ENCODE results near the gene TMED6. TPM values are rescaled to one million over a fixed set of nuclear protein-coding genes. Genes with fewer than 3 reads are reported as not detected.

TMED6 gene
- total and polyA plus RNA-seq, 7 experiments from 2014 or later: 0.21 to 6.3 (median 2.4) TPM; not detected in 1

- H3K27ac ChIP-seq (ENCODE audit: low read depth, low read length): no peak overlapping the region
- H3K9me3 Mint-ChIP-seq: no peaks in the 10 kb centered on the region
- H3K9me3 ChIP-seq (ENCODE audit: control insufficient read depth in 2 of 3, low read length in 3 of 3): no peaks in the 10 kb centered on the region
- H3K27me3 Mint-ChIP-seq: peaks cover 0 to 11% (median 0%) of the 10 kb centered on the region in 5 donors
- H3K36me3 ChIP-seq (ENCODE audit: control insufficient read depth in 2 of 3, insufficient read depth in 3 of 3, low read length in 3 of 3): no peaks in the 10 kb centered on the region
- no peaks in the 10 kb centered on the region for H3K27me3 ChIP-seq (ENCODE audit: control insufficient read depth in 2 of 2, insufficient read depth in 2 of 2, low read length in 2 of 2)
- H3K4me3 ChIP-seq (ENCODE audit: low read length): no peak overlapping the region
- DNase-seq (no peak), ATAC-seq (no peak)
- intact Hi-C loops (cut with micrococcal nuclease): no loop called here
- ChIA-PET CTCF (interaction anchor here (0.8 to 1.2 kb wide), 3 partner anchors 203 to 360 kb away, joined by 3 read pairs; partner anchors contain the start of gene NOB1), POLR2A (interaction anchor here (1.3 kb wide), 1 partner anchor 8 kb away, joined by 3 read pairs; the partner anchor contains the start of gene TERF2)
- H3K4me1 Mint-ChIP-seq: peaks cover 0 to 17% (median 5%) of the 10 kb centered on the region in 7 donors
- H3K4me1 ChIP-seq (ENCODE audit: control insufficient read depth in 2 of 2, insufficient read depth in 2 of 2, low read length in 2 of 2): peaks cover 0 to 3% of the 10 kb centered on the region in 2 donors
- H3K27ac Mint-ChIP-seq: no peak overlapping the region
- H3K4me3 Mint-ChIP-seq: no peak overlapping the region
- no peaks in the 10 kb centered on the region for H3K36me3 Mint-ChIP-seq
Observed at GRCh38 chr16:69393898-69394849, 42.6 kb upstream of the TMED6 start.

- intact Hi-C loops (cut with micrococcal nuclease): loop anchor here (1.0 to 5.0 kb wide), 10 partner anchors 10 to 1579 kb away; partner anchors contain the start of genes NOB1 (in 2 of the 2), CHTF8 (in 1 of the 2), COG4 (in 1 of the 2) and COG8 (in 1 of the 2)
- DNase-seq (no peak), ATAC-seq (no peak)
- peaks cover 10 to 27% of the 10 kb centered on the region in 2 donors for H3K4me1 ChIP-seq (ENCODE audit: control insufficient read depth in 2 of 2, insufficient read depth in 2 of 2, low read length in 2 of 2)
- ChIA-PET POLR2A (interaction anchor here (0.6 to 4.6 kb wide), 3 partner anchors 8 to 232 kb away, joined by 3 to 14 read pairs (median 3); no protein-coding TSS in a partner anchor), CTCF (no interaction called here)
- Mint-ChIP-seq H3K27me3 (no peaks in the 10 kb centered on the region), H3K27ac (peak overlapping the region in 6 of 9 donors; percentile 90 to 99 (median 95)), H3K4me3 (peak overlapping the region in 8 of 10 donors; percentile 86 to 96 (median 92)), H3K4me1 (peaks cover 22 to 37% (median 35%) of the 10 kb centered on the region in 7 donors), H3K36me3 (peaks cover 4 to 22% (median 12%) of the 10 kb centered on the region in 5 donors), H3K9me3 (peaks cover 0 to 2% (median 0%) of the 10 kb centered on the region in 11 donors)
- H3K27me3 ChIP-seq (ENCODE audit: control insufficient read depth in 2 of 2, insufficient read depth in 2 of 2, low read length in 2 of 2): no peaks in the 10 kb centered on the region
- no peak overlapping the region for H3K4me3 ChIP-seq (ENCODE audit: low read length)
- no peaks in the 10 kb centered on the region for H3K9me3 ChIP-seq (ENCODE audit: control insufficient read depth in 2 of 3, low read length in 3 of 3)
- peaks cover 0 to 24% (median 4%) of the 10 kb centered on the region in 3 experiments for H3K36me3 ChIP-seq (ENCODE audit: control insufficient read depth in 2 of 3, insufficient read depth in 3 of 3, low read length in 3 of 3)
- H3K27ac ChIP-seq (ENCODE audit: low read depth, low read length): peak overlapping the region; percentile 95
Observed at GRCh38 chr16:69386596-69386995, 35.0 kb upstream of the TMED6 start.

GRCh38 chr16:69384974-69385373, 33.4 kb upstream of the TMED6 start:
- H3K27ac Mint-ChIP-seq: peak overlapping the region; percentile 92 to 99 (median 95)
- H3K4me1 ChIP-seq (ENCODE audit: control insufficient read depth in 2 of 2, insufficient read depth in 2 of 2, low read length in 2 of 2): peaks cover 10 to 27% of the 10 kb centered on the region in 2 donors
- H3K4me3 ChIP-seq (ENCODE audit: low read length): peak overlapping the region; percentile 83
- H3K9me3 ChIP-seq (ENCODE audit: control insufficient read depth in 2 of 3, low read length in 3 of 3): no peaks in the 10 kb centered on the region
- DNase-seq: no peak
- H3K4me3 Mint-ChIP-seq: peak overlapping the region; percentile 85 to 94 (median 92)
- intact Hi-C loops (cut with micrococcal nuclease): loop anchor here (1.0 to 5.0 kb wide), 12 partner anchors 39 to 1578 kb away; partner anchors contain the start of genes CHTF8 (in 2 of the 2), CYB5B (in 2 of the 2), UTP4 (in 2 of the 2) and COG4 (in 1 of the 2)
- H3K9me3 Mint-ChIP-seq: peaks cover 0 to 2% (median 0%) of the 10 kb centered on the region in 11 donors
- ChIA-PET CTCF (interaction anchor here (0.9 kb wide), 1 partner anchor 12 kb away, joined by 3 read pairs; no protein-coding TSS in a partner anchor), POLR2A (interaction anchor here (0.6 to 4.6 kb wide), 5 partner anchors 30 to 55 kb away, joined by 3 to 14 read pairs (median 4); partner anchors contain the start of genes NIP7 and PDF)
- H3K4me1 Mint-ChIP-seq: peaks cover 22 to 38% (median 35%) of the 10 kb centered on the region in 7 donors
- H3K27me3 ChIP-seq (ENCODE audit: control insufficient read depth in 2 of 2, insufficient read depth in 2 of 2, low read length in 2 of 2): no peaks in the 10 kb centered on the region
- H3K27me3 Mint-ChIP-seq: no peaks in the 10 kb centered on the region
- H3K36me3 Mint-ChIP-seq: peaks cover 4 to 22% (median 12%) of the 10 kb centered on the region in 5 donors
- H3K36me3 ChIP-seq (ENCODE audit: control insufficient read depth in 2 of 3, insufficient read depth in 3 of 3, low read length in 3 of 3): peaks cover 0 to 30% (median 4%) of the 10 kb centered on the region in 3 experiments
- no peak for ATAC-seq
- peak overlapping the region; percentile 95 for H3K27ac ChIP-seq (ENCODE audit: low read depth, low read length)

GRCh38 chr16:69382421-69382820, 30.8 kb upstream of the TMED6 start:
- Histone ChIP-seq H3K36me3 (ENCODE audit: control insufficient read depth in 2 of 3, insufficient read depth in 3 of 3, low read length in 3 of 3) (peaks cover 0 to 44% (median 4%) of the 10 kb centered on the region in 3 experiments), H3K27ac (ENCODE audit: low read depth, low read length) (no peak overlapping the region), H3K9me3 (ENCODE audit: control insufficient read depth in 2 of 3, low read length in 3 of 3) (no peaks in the 10 kb centered on the region), H3K4me3 (ENCODE audit: low read length) (no peak overlapping the region), H3K27me3 (ENCODE audit: control insufficient read depth in 2 of 2, insufficient read depth in 2 of 2, low read length in 2 of 2) (no peaks in the 10 kb centered on the region), H3K4me1 (ENCODE audit: control insufficient read depth in 2 of 2, insufficient read depth in 2 of 2, low read length in 2 of 2) (peaks cover 10 to 27% of the 10 kb centered on the region in 2 donors)
- intact Hi-C loops (cut with micrococcal nuclease): no loop called here
- Mint-ChIP-seq H3K9me3 (peaks cover 0 to 2% (median 0%) of the 10 kb centered on the region in 11 donors), H3K27ac (peak overlapping the region in 6 of 9 donors; percentile 12 to 78 (median 34)), H3K27me3 (no peaks in the 10 kb centered on the region), H3K4me1 (peaks cover 22 to 59% (median 48%) of the 10 kb centered on the region in 7 donors), H3K4me3 (peak overlapping the region in 1 of 10 donors; percentile 18), H3K36me3 (peaks cover 4 to 30% (median 19%) of the 10 kb centered on the region in 5 donors)
- DNase-seq (no peak), ATAC-seq (no peak)
- POLR2A ChIA-PET: interaction anchor here (1.0 kb wide), 1 partner anchor 61 kb away, joined by 4 read pairs; no protein-coding TSS in a partner anchor
- CTCF ChIA-PET: no interaction called here

- no peaks in the 10 kb centered on the region for H3K9me3 ChIP-seq (ENCODE audit: control insufficient read depth in 2 of 3, low read length in 3 of 3)
- H3K36me3 Mint-ChIP-seq: peaks cover 4 to 34% (median 19%) of the 10 kb centered on the region in 5 donors
- H3K27me3 Mint-ChIP-seq: no peaks in the 10 kb centered on the region
- no peaks in the 10 kb centered on the region for H3K27me3 ChIP-seq (ENCODE audit: control insufficient read depth in 2 of 2, insufficient read depth in 2 of 2, low read length in 2 of 2)
- no peak overlapping the region for H3K27ac Mint-ChIP-seq
- CTCF ChIA-PET: no interaction called here
- peaks cover 22 to 59% (median 48%) of the 10 kb centered on the region in 7 donors for H3K4me1 Mint-ChIP-seq
- intact Hi-C loops (cut with micrococcal nuclease): no loop called here
- H3K4me3 ChIP-seq (ENCODE audit: low read length): no peak overlapping the region
- H3K4me3 Mint-ChIP-seq: no peak overlapping the region
- H3K4me1 ChIP-seq (ENCODE audit: control insufficient read depth in 2 of 2, insufficient read depth in 2 of 2, low read length in 2 of 2): peaks cover 10 to 20% of the 10 kb centered on the region in 2 donors
- H3K36me3 ChIP-seq (ENCODE audit: control insufficient read depth in 2 of 3, insufficient read depth in 3 of 3, low read length in 3 of 3): peaks cover 0 to 44% (median 4%) of the 10 kb centered on the region in 3 experiments
- POLR2A ChIA-PET: interaction anchor here (0.6 to 1.7 kb wide), 4 partner anchors 15 to 1082 kb away, joined by 3 to 4 read pairs (median 3); no protein-coding TSS in a partner anchor
- peaks cover 0 to 2% (median 0%) of the 10 kb centered on the region in 11 donors for H3K9me3 Mint-ChIP-seq
- ATAC-seq (no peak), DNase-seq (no peak)
- H3K27ac ChIP-seq (ENCODE audit: low read depth, low read length): no peak overlapping the region
Observed at GRCh38 chr16:69381231-69381630, 29.6 kb upstream of the TMED6 start.

- Mint-ChIP-seq H3K36me3 (peaks cover under 1 to 31% (median 19%) of the 10 kb centered on the region in 5 donors), H3K27ac (peak overlapping the region in 7 of 9 donors; percentile 4 to 78 (median 41))
- CTCF ChIA-PET: interaction anchor here (0.6 kb wide), 1 partner anchor 9 kb away, joined by 3 read pairs; no protein-coding TSS in a partner anchor
Observed at GRCh38 chr16:69378760-69379159, 27.2 kb upstream of the TMED6 start.

More at GRCh38 chr16:69378760-69379159, 27.2 kb upstream of the TMED6 start:
- no peak overlapping the region for H3K4me3 Mint-ChIP-seq
- DNase-seq (no peak), ATAC-seq (no peak)
- no peaks in the 10 kb centered on the region for H3K27me3 Mint-ChIP-seq
- intact Hi-C loops (cut with micrococcal nuclease): no loop called here
- POLR2A ChIA-PET: interaction anchor here (1.0 to 1.8 kb wide), 2 partner anchors 40 to 53 kb away, joined by 3 to 5 read pairs; no protein-coding TSS in a partner anchor
- Histone ChIP-seq H3K27ac (ENCODE audit: low read depth, low read length) (peak overlapping the region; percentile 17), H3K4me3 (ENCODE audit: low read length) (no peak overlapping the region), H3K27me3 (ENCODE audit: control insufficient read depth in 2 of 2, insufficient read depth in 2 of 2, low read length in 2 of 2) (no peaks in the 10 kb centered on the region), H3K4me1 (ENCODE audit: control insufficient read depth in 2 of 2, insufficient read depth in 2 of 2, low read length in 2 of 2) (peaks cover 0 to 6% of the 10 kb centered on the region in 2 donors), H3K9me3 (ENCODE audit: control insufficient read depth in 2 of 3, low read length in 3 of 3) (no peaks in the 10 kb centered on the region), H3K36me3 (ENCODE audit: control insufficient read depth in 2 of 3, insufficient read depth in 3 of 3, low read length in 3 of 3) (peaks cover 0 to 38% (median 4%) of the 10 kb centered on the region in 3 experiments)
- peaks cover 13 to 42% (median 30%) of the 10 kb centered on the region in 7 donors for H3K4me1 Mint-ChIP-seq
- H3K9me3 Mint-ChIP-seq: no peaks in the 10 kb centered on the region
